Parathyroid adenoma (tissue), 2 donors: ENCODE data around the gene OPHN1.

Experiments
- H2AFZ ChIP-seq: fragments of 300-600 bp; sonication (generic); one replicate; pipeline ENCODE4 v1.7.0; 2017; ENCODE audit warnings: antibody characterized with exemption, mild to moderate bottlenecking
- H3K27ac ChIP-seq: fragments of 300-600 bp; sonication (generic); one replicate; pipeline ENCODE4 v1.7.0; 2017
- H3K27me3 ChIP-seq: fragments of 300-600 bp; sonication (generic); one replicate; pipeline ENCODE4 v1.7.0; 2017; ENCODE audit warnings: low read length; ENCODE audit not compliant: control insufficient read depth, insufficient read depth
- H3K36me3 ChIP-seq: fragments of 300-600 bp; sonication (generic); one replicate; pipeline ENCODE4 v1.7.0; 2017; ENCODE audit warnings: low read length; ENCODE audit not compliant: control insufficient read depth, insufficient read depth
- H3K4me1 ChIP-seq: fragments of 300-600 bp; sonication (generic); one replicate; pipeline ENCODE4 v1.7.0; 2017; ENCODE audit warnings: control low read depth
- H3K4me2 ChIP-seq: fragments of 300-600 bp; sonication (generic); one replicate; pipeline ENCODE4 v1.7.0; 2017; ENCODE audit warnings: low read length
- H3K4me3 ChIP-seq: fragments of 300-600 bp; sonication (generic); one replicate; pipeline ENCODE4 v1.7.0; 2017; ENCODE audit warnings: low read depth, low read length
- H3K79me2 ChIP-seq: fragments of 300-600 bp; sonication (generic); one replicate; pipeline ENCODE4 v1.7.0; 2017; ENCODE audit warnings: control low read depth
- H3K9ac ChIP-seq: fragments of 300-600 bp; sonication (generic); one replicate; pipeline ENCODE4 v1.7.0; 2017; ENCODE audit warnings: mild to moderate bottlenecking
- H3K9me3 ChIP-seq: fragments of 300-600 bp; sonication (generic); one replicate; pipeline ENCODE4 v1.7.0; 2017; ENCODE audit warnings: low read length; ENCODE audit not compliant: control insufficient read depth
- TF ChIP-seq, protein P1 (sequence below): fragments of 300-600 bp; sonication (generic); IDR thresholded peaks from one replicate; pipeline ENCODE4 v1.7.0; 2017; ENCODE audit warnings: antibody characterized with exemption, mild to moderate bottlenecking
- donor health status: primary hyperparathyroidism.

OPHN1 gene

DNA sequence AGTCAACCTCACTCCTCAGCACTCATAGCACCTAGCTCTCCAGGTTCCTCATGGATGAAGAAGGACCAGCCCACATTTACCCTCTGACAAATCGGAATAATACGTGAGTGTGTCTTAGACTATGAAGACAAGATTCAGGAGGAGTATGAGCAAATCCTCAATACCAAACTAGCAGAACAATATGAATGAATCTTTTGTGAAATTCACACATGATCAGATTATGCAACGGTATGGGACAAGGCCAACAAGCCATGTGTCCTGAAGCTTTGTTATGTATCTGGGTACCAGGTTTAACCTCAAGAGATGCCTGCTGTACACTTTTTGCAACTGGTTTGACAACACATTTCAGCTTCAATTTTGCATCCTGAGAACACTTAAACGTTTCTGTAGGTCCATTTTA, 300.1 kb downstream of the OPHN1 start:
- Histone ChIP-seq H3K79me2 (no peaks in the 10 kb centered on the region), H3K27ac (no peak overlapping the region), H3K4me1 (no peaks in the 10 kb centered on the region), H2AFZ (no peak overlapping the region), H3K27me3 (no peaks in the 10 kb centered on the region), H3K4me3 (no peak overlapping the region), H3K36me3 (no peaks in the 10 kb centered on the region), H3K9me3 (no peaks in the 10 kb centered on the region), H3K9ac (no peak overlapping the region), H3K4me2 (no peak overlapping the region)
- TF ChIP-seq, protein P1, sequence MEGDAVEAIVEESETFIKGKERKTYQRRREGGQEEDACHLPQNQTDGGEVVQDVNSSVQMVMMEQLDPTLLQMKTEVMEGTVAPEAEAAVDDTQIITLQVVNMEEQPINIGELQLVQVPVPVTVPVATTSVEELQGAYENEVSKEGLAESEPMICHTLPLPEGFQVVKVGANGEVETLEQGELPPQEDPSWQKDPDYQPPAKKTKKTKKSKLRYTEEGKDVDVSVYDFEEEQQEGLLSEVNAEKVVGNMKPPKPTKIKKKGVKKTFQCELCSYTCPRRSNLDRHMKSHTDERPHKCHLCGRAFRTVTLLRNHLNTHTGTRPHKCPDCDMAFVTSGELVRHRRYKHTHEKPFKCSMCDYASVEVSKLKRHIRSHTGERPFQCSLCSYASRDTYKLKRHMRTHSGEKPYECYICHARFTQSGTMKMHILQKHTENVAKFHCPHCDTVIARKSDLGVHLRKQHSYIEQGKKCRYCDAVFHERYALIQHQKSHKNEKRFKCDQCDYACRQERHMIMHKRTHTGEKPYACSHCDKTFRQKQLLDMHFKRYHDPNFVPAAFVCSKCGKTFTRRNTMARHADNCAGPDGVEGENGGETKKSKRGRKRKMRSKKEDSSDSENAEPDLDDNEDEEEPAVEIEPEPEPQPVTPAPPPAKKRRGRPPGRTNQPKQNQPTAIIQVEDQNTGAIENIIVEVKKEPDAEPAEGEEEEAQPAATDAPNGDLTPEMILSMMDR: no peak

DNA sequence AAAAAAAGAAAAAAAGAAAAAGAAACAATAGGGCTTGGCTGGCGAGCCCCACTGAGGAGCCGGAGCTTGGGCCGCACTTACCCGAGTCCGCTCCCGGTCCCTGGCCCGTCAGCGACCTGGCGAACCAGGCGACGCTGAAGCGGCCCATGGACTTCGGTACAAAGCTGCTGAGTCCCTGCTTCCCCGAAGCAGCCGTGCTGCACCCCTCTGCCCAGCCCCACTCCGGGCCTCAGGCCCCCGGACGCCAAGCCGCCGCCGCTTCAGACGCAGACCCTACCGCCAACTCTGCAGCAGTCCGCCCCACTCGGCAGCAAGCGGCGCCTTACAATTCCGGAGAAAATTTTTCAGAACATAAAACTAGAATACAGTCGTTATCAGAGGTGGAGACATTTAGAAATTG, 300.5 kb downstream of the OPHN1 start:
- no peak overlapping the region for H3K27ac ChIP-seq
- no peak overlapping the region for H3K9ac ChIP-seq
- no peaks in the 10 kb centered on the region for H3K36me3 ChIP-seq
- H2AFZ ChIP-seq: no peak overlapping the region
- TF ChIP-seq, protein P1: no peak
- no peaks in the 10 kb centered on the region for H3K27me3 ChIP-seq
- H3K9me3 ChIP-seq: no peaks in the 10 kb centered on the region
- no peak overlapping the region for H3K4me3 ChIP-seq
- no peaks in the 10 kb centered on the region for H3K79me2 ChIP-seq
- no peak overlapping the region for H3K4me2 ChIP-seq
- no peaks in the 10 kb centered on the region for H3K4me1 ChIP-seq

DNA sequence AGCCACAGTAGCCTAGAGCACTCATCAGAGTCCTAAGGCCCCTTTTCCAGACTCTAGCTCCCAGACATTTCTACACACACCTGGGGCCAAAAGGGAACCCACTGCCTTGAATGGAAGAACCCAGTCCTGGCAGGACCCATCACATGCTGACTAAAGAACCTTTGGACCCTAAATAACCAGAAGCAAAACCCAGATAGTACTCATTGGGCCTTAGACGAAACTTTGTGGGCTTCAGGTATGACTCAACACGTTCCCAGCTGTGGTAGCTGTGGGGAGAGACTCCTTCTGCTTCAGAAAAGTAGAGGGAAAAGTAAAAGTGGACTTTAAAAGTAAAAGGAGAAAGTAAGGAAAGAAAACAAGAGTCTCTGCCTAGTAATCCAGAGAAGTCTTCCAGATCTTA, 311.5 kb downstream of the OPHN1 start:
- Histone ChIP-seq H2AFZ (no peak overlapping the region), H3K36me3 (no peaks in the 10 kb centered on the region), H3K27ac (no peak overlapping the region), H3K27me3 (no peaks in the 10 kb centered on the region), H3K79me2 (no peaks in the 10 kb centered on the region), H3K9ac (no peak overlapping the region), H3K9me3 (no peaks in the 10 kb centered on the region), H3K4me1 (no peaks in the 10 kb centered on the region), H3K4me2 (no peak overlapping the region), H3K4me3 (no peak overlapping the region)
- TF ChIP-seq, protein P1: no peak

DNA sequence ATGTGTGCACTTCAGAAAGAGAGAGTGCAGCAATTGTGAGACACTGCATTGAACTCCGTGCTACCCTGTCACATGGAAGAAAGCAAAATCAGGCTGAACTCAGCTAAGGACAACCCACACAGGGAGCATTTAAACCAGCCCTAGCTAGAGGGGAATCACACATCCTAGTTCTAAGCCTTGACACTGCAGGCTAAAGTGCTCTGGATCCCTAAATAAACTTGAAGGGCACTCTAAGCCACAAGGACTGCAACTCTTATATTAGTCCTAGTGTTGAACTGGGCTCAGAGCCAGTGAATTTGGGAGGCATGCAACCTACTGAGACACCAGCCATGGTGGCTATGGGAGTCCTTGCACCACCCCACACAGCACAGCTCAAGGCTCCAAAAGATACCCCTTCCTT, 311.9 kb downstream of the OPHN1 start:
- no peak overlapping the region for H3K9ac ChIP-seq
- no peaks in the 10 kb centered on the region for H3K9me3 ChIP-seq
- no peak overlapping the region for H3K4me3 ChIP-seq
- TF ChIP-seq, protein P1: no peak
- no peak overlapping the region for H3K4me2 ChIP-seq
- no peaks in the 10 kb centered on the region for H3K27me3 ChIP-seq
- no peaks in the 10 kb centered on the region for H3K4me1 ChIP-seq
- H3K36me3 ChIP-seq: no peaks in the 10 kb centered on the region
- H2AFZ ChIP-seq: no peak overlapping the region
- H3K79me2 ChIP-seq: no peaks in the 10 kb centered on the region
- no peak overlapping the region for H3K27ac ChIP-seq

DNA sequence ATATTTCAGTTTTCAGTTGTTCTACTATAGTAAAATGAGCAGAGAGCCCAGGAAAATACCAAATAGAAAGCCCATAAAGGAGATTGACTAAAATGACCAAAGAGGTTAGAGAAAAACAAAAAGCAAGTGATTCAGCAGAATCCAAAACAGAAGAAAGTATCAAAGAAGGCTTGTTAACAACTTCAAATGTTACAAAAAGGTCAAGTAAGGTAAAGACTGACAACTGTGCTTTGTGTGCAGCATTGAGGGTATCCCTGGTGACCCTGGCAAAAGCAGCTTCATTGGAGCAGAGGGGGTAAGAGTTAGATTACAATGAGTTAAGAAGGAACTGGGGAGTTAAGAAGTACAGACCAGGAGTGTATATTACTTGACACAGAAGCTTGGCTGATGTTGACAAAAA, 317.9 kb downstream of the OPHN1 start:
- no peaks in the 10 kb centered on the region for H3K4me1 ChIP-seq
- no peaks in the 10 kb centered on the region for H3K79me2 ChIP-seq
- H2AFZ ChIP-seq: no peak overlapping the region
- TF ChIP-seq, protein P1: no peak
- no peak overlapping the region for H3K9ac ChIP-seq
- no peaks in the 10 kb centered on the region for H3K27me3 ChIP-seq
- H3K27ac ChIP-seq: no peak overlapping the region
- H3K4me2 ChIP-seq: no peak overlapping the region
- H3K9me3 ChIP-seq: no peaks in the 10 kb centered on the region
- no peaks in the 10 kb centered on the region for H3K36me3 ChIP-seq
- no peak overlapping the region for H3K4me3 ChIP-seq
